ENCODE data around the gene HELB. TPM values are rescaled to one million over a fixed set of nuclear protein-coding genes. Genes with fewer than 3 reads are reported as not detected.

Gene HELB
- total RNA-seq, 4 donors from 2014 or later: 1.3 to 5.0 (median 1.9) TPM

DNA sequence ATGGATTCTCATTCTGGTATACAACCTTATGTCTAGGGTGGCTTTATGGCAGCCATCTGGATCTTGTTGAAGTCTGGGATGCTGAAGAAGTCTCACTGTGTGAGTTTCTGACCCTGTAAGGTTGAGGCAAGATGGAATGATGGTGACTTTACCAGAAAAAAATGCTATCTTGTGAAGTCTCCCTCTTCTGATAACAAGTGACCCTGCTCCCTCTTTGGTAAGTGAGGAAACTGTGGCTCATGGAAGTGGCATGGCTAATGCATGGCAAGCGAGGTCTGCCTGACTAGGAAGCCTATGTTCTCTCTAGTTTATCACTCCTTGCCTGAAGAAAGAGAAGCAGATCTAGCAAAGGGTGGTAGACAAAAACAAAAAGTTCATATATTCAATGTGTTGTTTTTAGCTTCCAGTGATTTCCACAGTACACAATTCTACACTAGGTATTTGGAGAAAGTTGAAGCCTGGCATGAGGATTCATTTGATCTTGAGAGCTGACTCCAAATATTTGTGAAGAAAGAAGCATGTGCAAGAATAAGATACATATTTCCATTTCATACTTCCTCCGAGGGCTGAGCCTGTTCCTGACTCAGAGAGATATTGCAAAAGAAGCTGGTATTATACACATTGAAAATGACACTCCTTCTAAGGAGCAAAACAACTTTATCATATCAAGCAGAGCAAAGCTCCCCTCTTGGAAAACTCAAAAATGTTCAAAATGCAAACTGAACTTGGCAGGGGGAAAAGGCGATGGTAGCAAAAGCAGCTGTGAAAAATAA lies 63.6 kb downstream of the HELB start:
- no peak overlapping the region for H3K27ac ChIP-seq (replicated peaks in 1 of 4)
- DNase-seq (ENCODE audit: extremely low spot score): no peak
- intact Hi-C loops (cut with DNase I): no loop called here
- H3K4me1 ChIP-seq: no peaks in the 10 kb centered on the region
- 78% methylated on average over 3 of the region's 3 CpGs for WGBS
- H3K36me3 ChIP-seq: peaks cover 0 to 3% (median 0%) of the 10 kb centered on the region in 4 donors
- TF ChIP-seq POLR2A (IDR thresholded peaks at IDR 0.05; ENCODE audit: low read depth): no peak
- TF ChIP-seq POLR2AphosphoS5 (IDR thresholded peaks at IDR 0.05): no peak
- no peak for TF ChIP-seq EP300 (IDR thresholded peaks at IDR 0.05)
- TF ChIP-seq, protein P1, sequence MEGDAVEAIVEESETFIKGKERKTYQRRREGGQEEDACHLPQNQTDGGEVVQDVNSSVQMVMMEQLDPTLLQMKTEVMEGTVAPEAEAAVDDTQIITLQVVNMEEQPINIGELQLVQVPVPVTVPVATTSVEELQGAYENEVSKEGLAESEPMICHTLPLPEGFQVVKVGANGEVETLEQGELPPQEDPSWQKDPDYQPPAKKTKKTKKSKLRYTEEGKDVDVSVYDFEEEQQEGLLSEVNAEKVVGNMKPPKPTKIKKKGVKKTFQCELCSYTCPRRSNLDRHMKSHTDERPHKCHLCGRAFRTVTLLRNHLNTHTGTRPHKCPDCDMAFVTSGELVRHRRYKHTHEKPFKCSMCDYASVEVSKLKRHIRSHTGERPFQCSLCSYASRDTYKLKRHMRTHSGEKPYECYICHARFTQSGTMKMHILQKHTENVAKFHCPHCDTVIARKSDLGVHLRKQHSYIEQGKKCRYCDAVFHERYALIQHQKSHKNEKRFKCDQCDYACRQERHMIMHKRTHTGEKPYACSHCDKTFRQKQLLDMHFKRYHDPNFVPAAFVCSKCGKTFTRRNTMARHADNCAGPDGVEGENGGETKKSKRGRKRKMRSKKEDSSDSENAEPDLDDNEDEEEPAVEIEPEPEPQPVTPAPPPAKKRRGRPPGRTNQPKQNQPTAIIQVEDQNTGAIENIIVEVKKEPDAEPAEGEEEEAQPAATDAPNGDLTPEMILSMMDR (IDR thresholded peaks at IDR 0.05): no peak
- no peak overlapping the region for H3K4me3 ChIP-seq
- H3K9me3 ChIP-seq: no peaks in the 10 kb centered on the region
- no peaks in the 10 kb centered on the region for H3K27me3 ChIP-seq

DNA sequence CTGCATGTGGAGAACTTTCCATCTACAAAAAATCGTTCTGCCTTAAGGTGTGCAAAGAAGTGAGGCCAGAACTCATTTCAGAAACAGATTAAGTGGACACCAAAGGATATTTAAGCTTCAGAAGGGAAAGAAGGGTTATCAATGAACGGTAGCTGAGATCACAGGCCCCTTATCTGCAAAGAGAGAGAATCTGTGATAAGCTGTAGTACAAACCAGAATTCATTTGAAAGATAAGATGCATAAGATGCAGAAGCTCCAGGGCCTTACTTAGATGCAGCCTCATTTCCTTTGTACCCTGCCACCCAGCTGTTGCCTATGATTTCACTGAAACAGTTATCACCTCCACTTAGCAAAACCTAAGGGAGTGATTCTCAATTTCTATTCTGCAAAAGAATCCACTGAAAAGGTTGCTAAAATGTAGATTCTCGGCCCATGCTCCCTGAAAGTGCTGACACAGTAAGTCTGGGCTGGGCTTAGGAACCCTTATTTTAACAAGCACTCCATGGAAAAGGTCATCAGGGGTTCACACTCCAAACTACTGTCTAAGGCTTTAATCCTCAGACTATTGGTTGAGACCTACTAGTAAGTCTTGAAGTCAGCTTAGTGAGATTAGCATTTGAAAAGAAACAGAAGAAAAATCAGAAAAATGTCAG lies 64.8 kb downstream of the HELB start:
- 80% methylated on average over 3 of the region's 3 CpGs for WGBS
- Histone ChIP-seq H3K4me3 (no peak overlapping the region), H3K36me3 (peaks cover 0 to 12% (median 3%) of the 10 kb centered on the region in 4 donors), H3K27me3 (no peaks in the 10 kb centered on the region), H3K27ac (replicated peaks in 1 of 4) (no peak overlapping the region), H3K4me1 (no peaks in the 10 kb centered on the region), H3K9me3 (no peaks in the 10 kb centered on the region)
- intact Hi-C loops (cut with DNase I): no loop called here
- no peak for TF ChIP-seq POLR2AphosphoS5 (IDR thresholded peaks at IDR 0.05)
- TF ChIP-seq POLR2A (IDR thresholded peaks at IDR 0.05; ENCODE audit: low read depth): no peak
- no peak for TF ChIP-seq EP300 (IDR thresholded peaks at IDR 0.05)
- DNase-seq (ENCODE audit: extremely low spot score): no peak

DNA sequence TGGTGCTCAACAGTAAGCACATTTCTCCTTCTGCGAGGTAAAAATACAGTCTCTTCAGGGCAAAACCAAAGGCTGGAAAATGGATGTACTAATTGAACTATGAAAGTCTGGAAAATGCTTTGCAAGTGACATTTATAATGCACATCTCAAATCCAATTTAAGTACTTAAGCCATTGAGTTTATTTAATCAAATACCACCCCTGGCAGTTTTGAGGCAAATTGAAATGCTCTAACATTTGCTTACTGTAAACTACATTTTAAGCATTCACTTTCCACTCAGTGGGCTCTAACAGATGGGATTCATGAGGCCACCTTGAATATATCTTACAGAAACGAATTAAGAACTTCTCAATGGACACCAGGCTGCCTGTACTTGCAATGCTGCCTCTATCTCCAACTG lies 69.7 kb downstream of the HELB start:
- TF ChIP-seq POLR2AphosphoS5 (IDR thresholded peaks at IDR 0.05) (no peak), POLR2A (IDR thresholded peaks at IDR 0.05; ENCODE audit: low read depth) (no peak), EP300 (IDR thresholded peaks at IDR 0.05) (no peak)
- TF ChIP-seq, protein P1 (IDR thresholded peaks at IDR 0.05): no peak
- no peak overlapping the region for H3K4me3 ChIP-seq
- DNase-seq (ENCODE audit: extremely low spot score): no peak
- no peaks in the 10 kb centered on the region for H3K4me1 ChIP-seq
- no peaks in the 10 kb centered on the region for H3K9me3 ChIP-seq
- intact Hi-C loops (cut with DNase I): no loop called here
- H3K27ac ChIP-seq (replicated peaks in 1 of 4): no peak overlapping the region
- WGBS: 85% methylated on average over 2 of the region's 2 CpGs
- no peaks in the 10 kb centered on the region for H3K27me3 ChIP-seq
- peaks cover 0 to 16% (median 3%) of the 10 kb centered on the region in 4 donors for H3K36me3 ChIP-seq

DNA sequence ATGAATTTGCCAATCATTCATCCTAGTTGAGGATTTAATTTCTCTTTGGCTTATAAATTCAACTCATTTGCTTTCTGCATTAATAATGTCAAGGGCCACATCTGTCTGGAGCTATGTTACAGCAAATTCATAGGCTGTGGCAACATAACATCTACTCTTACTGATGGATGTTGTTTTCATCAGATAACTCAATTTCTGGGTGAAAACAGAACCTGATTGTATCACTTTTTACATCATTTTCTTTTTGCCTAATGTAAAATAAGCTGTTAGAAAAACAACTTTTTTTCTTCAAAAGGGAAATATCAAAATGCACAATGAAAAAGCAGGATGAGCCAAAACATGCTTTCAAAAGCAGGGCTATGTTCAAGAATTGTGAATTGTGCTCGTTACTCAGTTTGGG lies 73.3 kb downstream of the HELB start:
- TF ChIP-seq EP300 (IDR thresholded peaks at IDR 0.05) (no peak), POLR2AphosphoS5 (IDR thresholded peaks at IDR 0.05) (no peak), POLR2A (IDR thresholded peaks at IDR 0.05; ENCODE audit: low read depth) (no peak)
- TF ChIP-seq, protein P1 (IDR thresholded peaks at IDR 0.05): no peak
- Histone ChIP-seq H3K4me3 (no peak overlapping the region), H3K27me3 (no peaks in the 10 kb centered on the region), H3K36me3 (peaks cover 0 to 29% (median 3%) of the 10 kb centered on the region in 4 donors), H3K27ac (replicated peaks in 1 of 4) (no peak overlapping the region), H3K4me1 (no peaks in the 10 kb centered on the region), H3K9me3 (no peaks in the 10 kb centered on the region)
- intact Hi-C loops (cut with DNase I): no loop called here
- no peak for DNase-seq (ENCODE audit: extremely low spot score)
- 97% methylated on average over 1 of the region's 1 CpG for WGBS

DNA sequence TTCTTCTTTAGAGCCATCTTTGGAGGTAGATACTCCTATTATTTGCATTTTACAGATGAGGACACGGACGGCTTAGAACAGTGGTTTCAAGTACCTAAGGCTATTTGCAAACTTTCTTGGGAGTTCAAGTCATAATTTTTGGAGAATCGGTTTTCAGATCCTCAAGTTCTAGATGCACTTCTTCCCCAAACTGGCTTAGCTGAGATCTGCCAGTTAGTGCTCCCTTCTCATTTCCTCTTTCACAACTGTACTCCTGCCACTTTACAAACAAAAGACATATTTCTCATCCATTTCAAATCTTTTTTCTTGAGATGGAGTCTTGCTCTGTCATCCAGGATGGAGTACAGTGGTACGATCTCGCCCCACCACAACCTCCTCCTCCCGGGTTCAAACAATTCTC lies 77.3 kb downstream of the HELB start:
- WGBS: 95% methylated on average over 6 of the region's 6 CpGs
- TF ChIP-seq POLR2AphosphoS5 (IDR thresholded peaks at IDR 0.05): no peak
- no peak for TF ChIP-seq EP300 (IDR thresholded peaks at IDR 0.05)
- TF ChIP-seq, protein P1 (IDR thresholded peaks at IDR 0.05): no peak
- TF ChIP-seq POLR2A (IDR thresholded peaks at IDR 0.05; ENCODE audit: low read depth): no peak

More for the DNA sequence above, 77.3 kb downstream of the HELB start:
- H3K4me3 ChIP-seq: no peak overlapping the region
- no peaks in the 10 kb centered on the region for H3K9me3 ChIP-seq
- no peaks in the 10 kb centered on the region for H3K4me1 ChIP-seq
- no peak for DNase-seq (ENCODE audit: extremely low spot score)
- H3K27me3 ChIP-seq: no peaks in the 10 kb centered on the region
- intact Hi-C loops (cut with DNase I): no loop called here
- H3K27ac ChIP-seq (replicated peaks in 1 of 4): no peak overlapping the region
- H3K36me3 ChIP-seq: peaks cover 0 to 21% (median 0%) of the 10 kb centered on the region in 4 donors

Data from esophagus muscularis mucosa (tissue), 4 donors.